Chondrocyte (in vitro differentiated cells): ENCODE measurements around the gene SALL2. TPM values are rescaled to one million over a fixed set of nuclear protein-coding genes. Genes with fewer than 3 reads are reported as not detected.
A peak's percentile ranks its signal among the peaks of the same experiment; 100 is the strongest.

Experiments used
- DNase-seq: peaks from one replicate; pipeline ENCODE4 v3.0.0; 2021; ENCODE audit warnings: mixed read lengths, low spot score
- H3K27ac Mint-ChIP-seq: one replicate; pipeline ENCODE4 v1.8.0; 2021; ENCODE audit warnings: mild to moderate bottlenecking, moderate library complexity, mixed read lengths; ENCODE audit not compliant: unreplicated experiment
- H3K27me3 Mint-ChIP-seq: 2 replicates; pipeline ENCODE4 v1.8.0; 2021; ENCODE audit warnings: low read depth, mixed read lengths
- H3K36me3 Mint-ChIP-seq: 2 replicates; pipeline ENCODE4 v1.8.0; 2021; ENCODE audit warnings: low read depth, mixed read lengths
- H3K4me1 Mint-ChIP-seq: 2 replicates; pipeline ENCODE4 v1.8.0; 2021; ENCODE audit warnings: low read depth, mild to moderate bottlenecking, mixed read lengths
- H3K4me3 Mint-ChIP-seq: one replicate; pipeline ENCODE4 v1.8.0; 2021; ENCODE audit warnings: mild to moderate bottlenecking, moderate library complexity, mixed read lengths; ENCODE audit not compliant: unreplicated experiment
- H3K9me3 Mint-ChIP-seq: 2 replicates; pipeline ENCODE4 v1.8.0; 2021; ENCODE audit warnings: low read depth, mixed read lengths
- long read RNA-seq: library from polyadenylated mRNA; stranded (forward); transcript quantifications from one replicate; pipeline ENCODE4 v2.0.0, GENCODE V29; 2021
- total RNA-seq: library from RNA; stranded (reverse); gene quantifications from 3 replicates; pipeline ENCODE4 v1.2.1, GENCODE V29; 2021
- TF ChIP-seq, protein P1 (sequence below): fragments of 200-600 bp; sonication (generic); IDR thresholded peaks from 2 replicates; pipeline ENCODE4 v1.5.0; 2021; ENCODE audit warnings: antibody characterized with exemption, mild to moderate bottlenecking, moderate library complexity

Gene SALL2
- total RNA-seq = 8.7 to 13.1 TPM (median 10.1 TPM) in 3 replicates
- long read RNA-seq, partial matches to known transcripts = 0 of 7 reads
- long read RNA-seq, other reads (novel, unspliced or antisense) = 6 of 7 reads

DNA sequence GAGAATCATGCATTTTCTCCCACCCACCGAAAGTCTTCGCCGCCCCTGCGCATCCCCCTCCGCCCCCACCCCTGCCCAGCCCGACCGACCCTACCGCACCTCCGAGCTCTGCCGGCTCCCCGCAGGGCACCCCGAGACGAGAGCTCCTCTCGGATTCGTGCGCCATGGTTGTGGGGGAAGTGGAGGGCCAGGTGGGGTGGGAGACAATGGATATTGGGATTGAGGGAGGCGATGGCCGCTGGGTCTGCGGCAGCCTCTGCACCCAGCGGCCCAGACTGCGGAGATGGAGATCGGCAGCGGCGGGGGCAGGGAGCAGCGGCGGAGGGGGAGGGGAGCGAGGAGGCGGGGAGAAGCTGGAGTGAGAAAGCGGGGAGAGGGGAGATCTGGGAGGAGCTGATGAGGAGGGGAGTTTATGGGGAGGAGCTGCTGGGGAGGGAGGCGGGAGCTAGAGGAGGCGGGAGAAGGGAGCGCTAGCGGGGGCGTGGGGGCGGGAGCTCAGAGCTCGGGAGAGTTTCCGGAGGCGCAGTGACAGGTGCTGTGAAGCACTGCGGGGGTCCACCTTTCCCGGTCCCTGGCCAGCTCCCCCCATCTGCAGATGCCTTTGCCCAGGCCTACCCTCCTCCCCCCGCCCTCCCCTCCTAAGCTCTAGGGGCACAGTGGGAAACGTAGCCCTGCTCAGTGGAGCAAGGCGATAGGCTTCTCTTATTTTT is at the start of gene SALL2:
SALL2 (minus strand) TSS at position 385 of the 710 bp plus-strand sequence; CDS start at position 166, 219 bp downstream.
- peaks cover 2% of the 10 kb centered on the region for H3K27me3 Mint-ChIP-seq
- H3K27ac Mint-ChIP-seq = no peak within 1 kb of the TSS
- H3K36me3 Mint-ChIP-seq = peaks cover 6% of the 10 kb centered on the region
- DNase-seq = no peak
- H3K9me3 Mint-ChIP-seq = no peaks in the 10 kb centered on the region
- peak within 1 kb of the TSS; percentile 82 for H3K4me3 Mint-ChIP-seq
- TF ChIP-seq, protein P1, sequence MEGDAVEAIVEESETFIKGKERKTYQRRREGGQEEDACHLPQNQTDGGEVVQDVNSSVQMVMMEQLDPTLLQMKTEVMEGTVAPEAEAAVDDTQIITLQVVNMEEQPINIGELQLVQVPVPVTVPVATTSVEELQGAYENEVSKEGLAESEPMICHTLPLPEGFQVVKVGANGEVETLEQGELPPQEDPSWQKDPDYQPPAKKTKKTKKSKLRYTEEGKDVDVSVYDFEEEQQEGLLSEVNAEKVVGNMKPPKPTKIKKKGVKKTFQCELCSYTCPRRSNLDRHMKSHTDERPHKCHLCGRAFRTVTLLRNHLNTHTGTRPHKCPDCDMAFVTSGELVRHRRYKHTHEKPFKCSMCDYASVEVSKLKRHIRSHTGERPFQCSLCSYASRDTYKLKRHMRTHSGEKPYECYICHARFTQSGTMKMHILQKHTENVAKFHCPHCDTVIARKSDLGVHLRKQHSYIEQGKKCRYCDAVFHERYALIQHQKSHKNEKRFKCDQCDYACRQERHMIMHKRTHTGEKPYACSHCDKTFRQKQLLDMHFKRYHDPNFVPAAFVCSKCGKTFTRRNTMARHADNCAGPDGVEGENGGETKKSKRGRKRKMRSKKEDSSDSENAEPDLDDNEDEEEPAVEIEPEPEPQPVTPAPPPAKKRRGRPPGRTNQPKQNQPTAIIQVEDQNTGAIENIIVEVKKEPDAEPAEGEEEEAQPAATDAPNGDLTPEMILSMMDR = no peak
- peaks cover 10% of the 10 kb centered on the region for H3K4me1 Mint-ChIP-seq

DNA sequence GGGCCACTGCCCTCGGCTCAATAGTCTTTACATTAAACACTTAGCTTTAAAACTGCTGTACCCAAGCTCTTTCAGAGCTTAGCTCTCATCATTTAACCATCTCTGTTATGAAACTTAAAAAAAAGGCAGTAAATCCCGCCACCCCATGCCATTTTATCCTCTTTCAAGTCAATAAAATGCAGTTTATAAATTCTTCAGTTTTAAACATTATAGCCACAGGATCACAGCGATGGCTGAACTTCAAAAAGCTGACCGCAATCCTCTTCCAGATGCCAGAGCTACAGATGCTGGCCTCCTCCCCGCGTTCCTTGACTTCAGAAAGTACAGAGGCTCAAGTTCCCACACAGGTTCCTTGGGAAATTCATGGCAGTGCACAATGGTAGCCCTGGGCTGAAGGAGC is 49.5 kb upstream of the SALL2 start:
- no peaks in the 10 kb centered on the region for H3K4me1 Mint-ChIP-seq
- H3K27me3 Mint-ChIP-seq = peaks cover 30% of the 10 kb centered on the region
- H3K27ac Mint-ChIP-seq = no peak overlapping the region
- no peak for DNase-seq
- H3K36me3 Mint-ChIP-seq = no peaks in the 10 kb centered on the region
- peaks cover 8% of the 10 kb centered on the region for H3K9me3 Mint-ChIP-seq
- no peak overlapping the region for H3K4me3 Mint-ChIP-seq
- TF ChIP-seq, protein P1 = no peak

DNA sequence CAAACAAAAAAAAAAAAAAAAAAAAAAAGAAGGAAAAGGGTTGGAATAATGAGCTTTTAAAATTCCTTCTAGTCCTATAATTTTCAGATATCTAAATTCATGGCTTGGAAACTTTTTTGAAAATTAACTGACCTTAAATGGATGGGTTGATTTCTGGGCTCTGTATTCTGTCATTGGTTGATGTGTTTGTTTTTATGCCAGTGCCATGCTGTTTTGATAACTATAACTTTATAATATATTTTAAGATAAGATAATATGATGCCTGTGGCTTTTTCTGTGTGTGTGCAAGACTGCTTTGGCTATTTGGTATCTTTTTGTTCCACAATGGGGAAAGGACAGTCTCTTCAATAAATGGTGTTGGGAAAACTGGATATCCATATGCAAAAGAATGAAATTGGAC is 46.5 kb upstream of the SALL2 start:
- H3K4me3 Mint-ChIP-seq = no peak overlapping the region
- H3K36me3 Mint-ChIP-seq = no peaks in the 10 kb centered on the region
- no peak for DNase-seq
- TF ChIP-seq, protein P1 = no peak
- H3K27me3 Mint-ChIP-seq = peaks cover 30% of the 10 kb centered on the region
- H3K9me3 Mint-ChIP-seq = peaks cover 8% of the 10 kb centered on the region
- H3K27ac Mint-ChIP-seq = no peak overlapping the region
- no peaks in the 10 kb centered on the region for H3K4me1 Mint-ChIP-seq

DNA sequence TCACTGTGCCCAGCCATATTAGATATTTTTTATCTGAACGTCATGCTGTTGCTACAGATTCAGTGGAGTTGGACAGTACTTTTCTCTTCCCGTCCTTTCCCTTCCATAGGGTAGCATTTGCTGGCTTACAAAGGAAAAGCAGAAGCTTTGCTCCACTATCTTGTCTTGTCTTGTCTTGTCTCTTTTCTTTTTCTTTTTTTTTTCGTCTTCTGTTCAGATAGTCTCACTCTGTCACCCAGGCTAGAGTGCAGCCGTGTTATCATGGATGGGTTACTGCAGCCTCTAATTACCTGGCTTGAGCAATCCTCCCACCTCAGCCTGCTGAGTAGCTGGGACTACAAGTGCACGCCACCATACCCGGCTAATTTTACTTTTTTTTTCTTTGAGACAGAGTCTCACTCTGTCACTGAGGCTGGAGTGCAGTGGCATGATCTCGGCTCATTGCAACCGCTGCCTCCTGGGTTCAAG is 32.6 kb upstream of the SALL2 start:
- H3K36me3 Mint-ChIP-seq = no peaks in the 10 kb centered on the region
- H3K27me3 Mint-ChIP-seq = peaks cover 1% of the 10 kb centered on the region
- TF ChIP-seq, protein P1 = no peak
- DNase-seq = no peak
- H3K4me3 Mint-ChIP-seq = peak overlapping the region; percentile 28
- peaks cover 12% of the 10 kb centered on the region for H3K4me1 Mint-ChIP-seq
- no peak overlapping the region for H3K27ac Mint-ChIP-seq
- no peaks in the 10 kb centered on the region for H3K9me3 Mint-ChIP-seq

DNA sequence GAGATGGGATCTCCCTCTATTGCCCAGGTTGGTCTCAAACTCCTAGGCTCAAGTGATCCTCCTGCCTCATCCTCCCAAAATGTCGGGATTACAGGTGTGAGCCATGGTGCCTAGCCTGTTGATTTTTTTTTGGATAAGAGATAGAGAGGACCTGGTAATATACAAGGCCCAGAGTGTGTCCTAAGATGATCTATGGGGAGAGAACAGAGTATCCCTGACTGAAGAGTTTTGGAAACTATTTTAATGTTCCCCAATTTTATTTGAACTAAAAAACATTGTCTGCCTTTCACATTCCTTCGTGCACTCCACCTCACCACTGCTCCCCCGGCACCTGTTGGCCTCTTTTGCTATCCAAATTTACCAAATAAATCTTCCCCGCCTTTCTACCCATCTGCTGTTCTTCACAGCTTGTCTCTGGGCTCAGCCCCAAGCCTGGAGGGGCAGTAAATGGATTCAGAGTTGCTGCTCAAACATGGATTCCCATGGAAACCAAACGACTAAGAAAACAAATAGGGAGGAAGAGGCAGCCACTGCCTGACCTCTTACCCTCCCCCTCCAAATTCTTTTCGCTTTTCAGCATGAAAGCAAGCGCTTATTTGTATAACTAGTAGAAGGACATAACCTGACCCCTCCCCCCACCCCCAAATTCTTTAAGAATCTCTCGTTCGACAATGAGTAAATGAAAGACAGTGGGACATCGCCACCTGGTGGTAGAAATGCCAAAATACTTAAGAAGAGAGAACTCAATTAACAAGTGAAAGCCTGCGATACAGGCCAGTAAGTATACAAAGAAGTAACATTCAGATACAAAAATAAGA is 31.1 kb upstream of the SALL2 start:
- Mint-ChIP-seq H3K4me1 (peaks cover 12% of the 10 kb centered on the region), H3K9me3 (no peaks in the 10 kb centered on the region), H3K27ac (peak overlapping the region; percentile 96), H3K27me3 (no peaks in the 10 kb centered on the region), H3K36me3 (no peaks in the 10 kb centered on the region), H3K4me3 (peak overlapping the region; percentile 60)
- DNase-seq = no peak
- TF ChIP-seq, protein P1 = peak; percentile 89
